Glomerular endothelial cell (primary cell): Measurements from ENCODE around the gene SLC23A3. TPM values are rescaled to one million over a fixed set of nuclear protein-coding genes. Genes with fewer than 3 reads are reported as not detected.

Experiments
- DNase-seq: peaks from one replicate; pipeline ENCODE4 v3.0.0-alpha.2; 2011; ENCODE audit warnings: low read depth, low spot score; ENCODE audit errors: extremely low read depth
- total RNA-seq: library from RNA; depleted of rRNA; stranded (reverse); fragments of >200 nt; gene quantifications from 2 replicates; pipeline ENCODE4 v1.2.3, GENCODE V29; 2015

Gene SLC23A3
- total RNA-seq, 1 donor from 2014 or later = 1.3 TPM

DNA sequence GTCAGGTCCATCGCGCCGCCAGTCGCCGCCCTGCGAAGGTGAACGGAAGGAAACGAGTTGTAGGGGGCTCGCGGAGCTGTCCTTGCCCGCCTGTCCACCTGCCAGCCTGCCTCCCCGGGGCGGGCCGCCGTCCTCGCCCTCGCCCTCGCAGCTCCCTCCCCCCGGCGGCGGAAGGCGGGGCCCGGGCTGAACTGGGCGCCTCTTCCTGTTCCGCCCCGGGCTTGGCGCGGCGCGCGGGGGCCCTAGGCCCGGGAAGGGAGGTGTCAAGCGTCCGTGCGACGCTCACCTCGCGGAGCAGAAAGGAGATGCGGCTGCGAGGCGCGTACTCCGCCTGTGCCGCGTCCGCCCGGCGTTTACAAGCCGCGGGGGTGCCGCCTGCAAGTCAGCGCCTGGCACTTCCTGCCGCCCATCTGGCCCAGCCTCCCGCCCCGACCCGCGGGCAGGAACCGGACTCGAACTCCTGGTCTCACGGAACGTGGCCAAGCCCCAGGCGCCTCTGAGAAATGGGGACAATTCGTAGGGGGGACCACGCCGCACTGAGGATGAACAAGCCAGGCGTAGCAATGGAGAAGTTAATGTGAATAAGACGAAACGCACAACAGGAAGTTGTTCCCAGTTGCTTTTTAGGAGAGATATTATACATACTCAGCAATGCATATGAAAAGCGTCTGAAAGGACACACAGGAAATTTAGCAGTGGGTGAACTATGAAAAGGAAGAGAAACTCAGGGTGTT, 7.2 kb upstream of the SLC23A3 start, which contains the start of gene CNPPD1:
Gene CNPPD1 (minus strand): TSS at position 108 of the 734 bp plus-strand sequence. CDS start 97 bp downstream, at position 11.
- no peak for DNase-seq

- no peak for DNase-seq
Observed at GRCh38 chr2:219175928-219176817, 6.3 kb upstream of the SLC23A3 start.

DNA sequence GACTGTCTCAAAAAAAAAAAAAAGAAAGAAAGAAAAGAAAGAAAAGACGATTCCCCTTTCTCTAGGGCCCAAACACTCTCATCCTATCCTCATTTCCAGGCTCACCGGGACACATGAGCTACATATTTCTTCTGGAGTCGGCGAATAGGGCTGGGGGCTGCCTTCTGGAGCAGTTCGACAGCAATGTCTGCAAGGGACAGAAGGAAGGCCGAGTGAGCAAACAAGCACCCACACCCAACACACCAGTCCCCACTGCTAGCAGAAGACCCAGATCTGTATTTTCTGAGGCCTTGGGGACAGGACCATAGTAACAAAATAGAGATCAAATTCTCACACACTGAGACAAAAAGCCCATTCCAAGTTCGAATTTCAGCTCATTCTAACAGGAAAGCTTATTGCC, 5.7 kb upstream of the SLC23A3 start:
- no peak for DNase-seq

GRCh38 chr2:219174801-219175200, 5.0 kb upstream of the SLC23A3 start:
- DNase-seq = no peak

DNA sequence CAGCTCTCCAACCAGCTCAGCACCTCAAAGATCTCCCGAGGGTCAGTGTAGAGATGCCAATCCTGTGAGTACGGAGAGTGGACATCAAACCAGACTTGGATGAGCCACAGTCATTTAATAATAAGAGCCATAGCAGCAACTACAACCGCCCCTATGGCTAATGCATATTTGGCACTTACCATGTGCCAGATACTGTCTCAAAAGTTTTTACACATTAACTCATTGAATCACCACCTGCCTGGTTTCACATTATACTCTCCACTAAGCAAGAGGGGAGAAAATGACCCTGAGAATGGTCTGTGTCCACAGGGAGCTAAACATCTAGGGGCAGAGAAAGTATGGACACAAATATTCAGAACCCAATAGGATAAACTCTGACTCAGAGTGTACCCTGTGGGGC, 4.3 kb upstream of the SLC23A3 start:
- DNase-seq = no peak

DNA sequence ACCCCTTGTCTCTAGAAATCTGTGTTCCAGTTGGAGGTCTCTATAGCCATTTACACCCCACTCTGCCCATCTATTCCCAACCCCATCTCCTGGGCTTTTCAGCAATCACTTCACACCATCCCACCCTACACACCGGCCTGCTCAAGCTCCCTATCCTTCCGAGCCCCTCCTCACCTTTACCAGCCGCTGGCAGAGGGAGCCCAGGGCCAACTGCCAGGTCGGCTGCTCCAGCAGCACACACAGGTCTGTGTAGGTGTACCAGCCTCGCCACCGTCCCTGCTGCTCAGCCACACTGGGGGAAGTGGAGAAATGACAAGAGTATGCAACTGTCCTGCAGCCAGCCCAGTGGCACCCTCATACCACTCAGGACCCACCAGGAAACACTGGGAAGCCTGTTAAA, 3.3 kb upstream of the SLC23A3 start:
- DNase-seq = no peak

- DNase-seq = no peak
Observed at GRCh38 chr2:219172231-219173154, 2.7 kb upstream of the SLC23A3 start.

DNA sequence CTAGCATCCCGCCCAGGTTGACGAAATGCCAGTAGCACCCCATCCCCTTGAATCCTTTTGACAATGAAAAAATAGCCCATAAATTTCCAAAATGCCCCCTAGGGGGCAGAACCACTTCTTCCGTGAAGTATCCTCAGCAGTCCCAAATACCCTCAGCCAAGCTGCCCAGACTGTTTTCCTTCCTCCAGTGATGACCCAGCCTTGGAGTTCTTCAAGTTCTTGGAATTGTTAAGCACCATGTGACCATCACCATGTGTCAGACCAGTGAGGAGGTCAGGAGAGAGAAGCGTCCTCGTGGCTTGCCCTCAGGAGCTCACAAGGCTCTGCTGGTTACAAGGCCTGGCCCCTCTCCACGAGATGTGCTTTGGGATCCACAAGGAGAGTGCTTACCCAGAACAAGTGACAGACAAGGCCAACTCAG, 1.4 kb upstream of the SLC23A3 start:
- DNase-seq = no peak

GRCh38 chr2:219168932-219169331, 897 bp downstream of the SLC23A3 start:
- no peak for DNase-seq

DNA sequence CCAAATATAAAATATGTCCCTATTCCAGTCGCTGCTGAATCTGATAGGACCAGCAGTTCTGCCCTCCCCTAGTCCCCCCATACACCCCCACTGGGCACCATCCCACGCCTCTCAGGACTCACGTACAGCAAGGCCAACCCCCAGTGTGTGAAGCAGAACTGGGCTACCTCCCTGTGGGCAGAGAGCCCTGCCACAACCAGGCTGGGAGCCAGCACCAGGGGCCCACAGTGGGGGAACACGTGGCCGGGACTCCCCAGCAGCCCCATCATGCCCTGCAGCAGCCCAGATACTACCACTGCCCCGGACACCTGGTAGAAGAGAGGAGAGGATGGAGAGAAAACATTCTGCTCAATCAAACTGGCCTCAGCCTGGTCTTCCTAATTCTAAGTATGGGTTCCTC, 1.3 kb downstream of the SLC23A3 start:
- no peak for DNase-seq

GRCh38 chr2:219167997-219168396, 1.8 kb downstream of the SLC23A3 start:
- no peak for DNase-seq

GRCh38 chr2:219165058-219165911, 4.5 kb downstream of the SLC23A3 start:
- DNase-seq = no peak

- no peak for DNase-seq
Observed at GRCh38 chr2:219163156-219163555, 6.7 kb downstream of the SLC23A3 start.

GRCh38 chr2:219161097-219161496, 8.7 kb downstream of the SLC23A3 start:
- no peak for DNase-seq

DNA sequence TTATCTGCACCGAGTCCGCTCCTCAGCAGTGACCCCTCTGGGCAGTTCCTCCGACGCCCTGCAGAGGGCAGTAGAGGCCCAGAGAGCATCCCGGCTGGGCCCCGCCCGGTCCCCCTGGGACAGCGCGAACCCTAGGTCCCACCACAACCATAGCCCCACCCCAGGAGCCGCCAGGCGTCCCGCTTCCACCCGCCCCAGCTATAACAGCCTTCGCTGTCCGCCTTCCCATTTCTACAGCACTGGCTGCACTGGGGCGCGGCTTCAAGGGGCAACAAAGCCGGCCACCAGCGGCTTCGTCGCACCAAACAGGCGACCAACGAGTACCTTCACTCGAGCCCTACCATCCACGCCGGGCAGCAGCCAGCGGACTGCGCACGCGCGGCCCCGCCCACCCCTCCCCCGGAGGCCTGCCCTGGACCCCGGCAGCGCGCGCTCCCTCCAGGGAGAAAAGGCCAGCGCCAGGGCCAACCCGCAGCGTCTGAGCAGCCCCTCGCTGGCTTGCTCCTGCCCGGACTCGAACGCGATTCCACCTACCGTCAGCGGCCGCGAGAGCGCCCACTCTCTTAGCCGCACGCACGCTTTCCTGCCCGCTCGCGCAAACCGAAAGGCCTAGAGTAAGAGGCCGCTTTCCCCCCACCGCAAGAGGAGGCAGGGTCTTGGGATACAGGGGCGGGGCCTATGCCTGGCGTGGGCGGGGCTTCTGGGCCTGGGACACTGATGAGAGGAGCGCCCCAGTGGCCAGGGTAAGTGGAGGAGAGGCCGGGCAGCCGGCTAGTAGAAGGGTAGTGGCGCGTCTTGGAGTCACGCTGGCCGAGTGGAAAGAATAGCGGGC, 9.4 kb downstream of the SLC23A3 start, which contains the start of gene NHEJ1:
Gene NHEJ1 (minus strand): TSS at position 630 of the 832 bp plus-strand sequence. CDS start 2,453 bp downstream, outside the sequence.
- DNase-seq = no peak

- DNase-seq = no peak
Observed at GRCh38 chr2:219159771-219160185, 10.1 kb downstream of the SLC23A3 start.

- no peak for DNase-seq
Observed at GRCh38 chr2:219158586-219158985, 11.2 kb downstream of the SLC23A3 start.

DNA sequence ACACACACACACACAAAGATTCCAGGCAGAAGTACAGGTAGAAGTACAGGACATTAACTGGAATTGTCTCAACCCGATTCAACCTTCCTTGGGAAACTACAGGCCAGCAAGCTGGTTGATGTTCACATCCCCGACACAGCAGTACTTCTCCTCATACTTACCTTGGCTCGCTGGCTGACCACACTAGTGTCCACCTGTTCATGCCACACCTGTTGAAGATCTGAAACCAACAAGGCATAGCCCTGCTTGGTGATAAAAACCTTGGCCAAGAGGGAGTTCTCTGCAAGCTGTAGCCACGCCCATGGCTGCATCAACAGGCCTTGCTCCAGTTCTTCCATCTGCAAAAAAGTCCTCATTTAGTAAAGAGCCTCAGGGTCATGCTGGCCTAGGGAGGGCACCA, 11.8 kb downstream of the SLC23A3 start:
- DNase-seq = no peak

DNA sequence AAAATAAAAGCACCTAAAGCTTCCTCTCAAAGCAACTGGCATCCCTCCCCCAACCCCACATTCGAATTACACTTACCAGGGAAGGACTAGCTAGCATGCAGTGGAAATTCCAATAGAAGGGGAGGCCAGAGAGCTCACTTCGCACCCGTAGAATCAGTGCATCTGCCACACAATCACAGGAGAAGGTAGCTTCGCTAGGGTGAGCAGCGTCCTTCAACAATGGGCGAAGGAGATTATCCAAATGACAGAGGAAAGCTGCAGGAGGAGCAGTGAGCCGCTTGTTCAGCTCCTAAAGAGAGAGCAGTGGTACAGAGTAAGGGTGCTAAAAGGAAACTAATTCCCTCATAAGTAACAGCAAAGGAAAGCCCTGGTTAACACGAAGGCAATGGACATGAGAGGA, 12.4 kb downstream of the SLC23A3 start:
- DNase-seq = no peak
